Endometrium (tissue), 2 donors: Measurements from ENCODE around the gene ANXA3.
A peak's percentile ranks its signal among the peaks of the same experiment; 100 is the strongest.
"Not testable (repeated sequence)": the region's sequence is repeated elsewhere in the genome, so short reads cannot be mapped to it uniquely, and the experiment has no call there.

ENCODE experiments used
- FAIRE-seq: peaks from 2 replicates; lab custom pipeline; 2012; peaks lifted over from hg19 to GRCh38; lab: Jason Lieb, UNC
- donor health status: control.
- donor health status: control.

The ANXA3 gene

GRCh38 chr4:78551420-78552351 lies at the start of gene ANXA3:
ANXA3 (plus strand) TSS chr4:78551770; CDS start chr4:78554474, 2,704 bp downstream.
- no peak for FAIRE-seq

- not testable (repeated sequence) for FAIRE-seq
These were observed 45.3 kb upstream of the ANXA3 start for GRCh38 chr4:78506260-78506659.

GRCh38 chr4:78509043-78509442 lies 42.5 kb upstream of the ANXA3 start:
- no peak for FAIRE-seq

DNA sequence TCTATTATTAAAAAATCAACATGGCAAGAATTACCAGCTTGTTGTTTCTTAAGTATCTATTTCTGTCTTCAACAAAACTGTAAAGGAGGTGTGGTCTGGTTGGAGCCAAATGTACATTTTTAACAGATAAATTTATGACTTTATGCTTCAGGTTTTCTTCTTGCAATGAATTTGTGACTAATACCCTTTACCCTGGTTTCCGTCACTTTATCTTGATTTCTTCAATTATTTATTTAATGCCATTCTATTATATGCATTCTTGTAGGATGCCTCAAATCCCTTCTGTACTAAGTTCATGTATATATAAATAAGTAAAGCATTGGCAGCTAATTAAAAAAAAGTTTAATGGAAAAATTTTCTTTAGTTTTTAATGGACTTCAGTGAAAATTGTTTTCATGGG lies 41.5 kb upstream of the ANXA3 start:
- FAIRE-seq, result no peak

GRCh38 chr4:78510681-78511080 lies 40.9 kb upstream of the ANXA3 start:
- no peak for FAIRE-seq

- FAIRE-seq, result no peak
These were observed 39.1 kb upstream of the ANXA3 start for GRCh38 chr4:78512357-78512920.

DNA sequence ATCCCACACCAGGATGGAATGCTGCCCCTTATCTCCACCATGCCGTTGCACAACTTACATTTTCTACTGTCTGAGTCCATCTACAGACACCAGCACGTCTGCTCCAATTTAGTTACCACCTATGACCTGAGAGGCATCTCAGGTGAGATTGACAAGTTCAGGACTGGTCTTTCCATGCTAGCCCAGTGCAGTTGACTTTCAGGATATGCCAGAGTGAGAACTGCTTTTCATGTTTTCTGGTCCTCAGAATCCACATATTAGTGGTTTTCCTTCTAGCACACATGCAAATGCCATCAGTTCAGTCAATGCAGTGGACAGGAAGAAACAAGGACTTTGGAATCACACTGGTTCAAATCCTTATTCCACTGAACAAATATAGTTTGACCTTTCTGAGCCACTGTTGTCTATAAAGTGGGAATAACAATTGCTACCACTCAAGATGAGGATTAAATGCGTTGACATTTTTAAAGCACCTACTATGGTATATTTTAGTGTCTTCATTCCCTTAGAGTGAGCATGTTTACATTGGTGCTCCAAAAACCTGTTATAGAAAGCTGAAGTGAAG lies 38.1 kb upstream of the ANXA3 start:
- no peak for FAIRE-seq

GRCh38 chr4:78517050-78517652 lies 34.4 kb upstream of the ANXA3 start:
- peak; percentile 95 for FAIRE-seq

- FAIRE-seq, result no peak
These were observed 33.0 kb upstream of the ANXA3 start for GRCh38 chr4:78518561-78518960.

GRCh38 chr4:78519962-78520361 lies 31.6 kb upstream of the ANXA3 start:
- FAIRE-seq, result no peak

DNA sequence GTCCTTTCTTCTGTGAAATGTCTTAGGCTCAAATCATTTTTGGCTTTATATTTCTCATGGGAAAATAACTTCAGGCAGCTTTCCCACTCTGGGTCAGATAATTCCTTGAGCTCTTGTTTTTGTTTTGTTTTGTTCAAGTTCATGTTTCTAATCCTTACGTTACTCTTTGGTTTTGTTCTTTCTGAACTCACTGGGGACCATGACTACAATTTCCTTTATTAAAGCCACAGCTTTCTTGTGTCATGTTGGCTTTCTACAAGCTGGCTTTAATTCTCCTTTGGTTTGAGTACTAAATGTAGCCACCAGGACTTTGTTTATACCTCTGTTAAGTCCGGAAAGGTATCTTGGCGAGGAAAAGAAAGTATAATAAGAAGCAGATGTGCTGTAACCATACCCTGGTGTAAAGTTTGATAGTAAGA lies 30.8 kb upstream of the ANXA3 start:
- FAIRE-seq, result peak; percentile 74

- no peak for FAIRE-seq
These were observed 27.6 kb upstream of the ANXA3 start for GRCh38 chr4:78524009-78524408.

DNA sequence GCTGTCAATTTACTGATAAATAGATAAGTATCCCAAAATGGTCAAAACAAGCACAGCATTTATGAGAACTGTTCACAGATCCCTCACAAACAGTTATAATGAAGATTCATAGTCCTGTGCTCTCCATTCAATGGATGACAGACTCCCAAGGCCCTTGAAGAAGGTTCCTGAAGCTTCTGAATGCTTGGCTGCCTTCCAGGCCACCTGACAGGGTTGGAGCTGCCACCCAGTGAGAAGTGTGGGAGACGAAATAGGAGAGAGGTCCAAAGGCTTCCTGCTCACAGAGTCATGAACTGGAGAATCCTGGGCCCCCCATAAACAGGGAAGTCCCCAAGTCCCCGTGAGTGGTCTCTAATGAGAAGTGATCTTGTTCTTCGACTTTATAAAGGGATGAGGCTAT lies 26.0 kb upstream of the ANXA3 start:
- FAIRE-seq, result no peak

DNA sequence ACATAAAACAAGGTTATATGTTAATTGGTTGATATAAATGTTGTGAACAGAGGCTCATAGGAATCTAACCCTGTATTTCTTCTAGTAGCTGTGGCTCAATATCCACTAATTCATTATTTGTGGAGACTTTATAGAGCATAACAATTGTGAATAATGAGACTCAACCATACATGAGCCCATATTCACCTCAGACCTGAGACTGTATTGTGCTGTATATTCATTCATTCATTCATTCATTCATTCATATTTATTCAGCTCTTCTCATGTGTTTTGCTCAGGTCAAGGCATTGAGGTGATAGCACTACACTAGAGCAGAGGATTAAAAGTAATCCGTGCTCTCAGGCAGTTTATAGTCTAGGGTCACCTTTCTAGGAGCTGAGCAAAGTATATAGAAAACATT lies 24.5 kb upstream of the ANXA3 start:
- no peak for FAIRE-seq

DNA sequence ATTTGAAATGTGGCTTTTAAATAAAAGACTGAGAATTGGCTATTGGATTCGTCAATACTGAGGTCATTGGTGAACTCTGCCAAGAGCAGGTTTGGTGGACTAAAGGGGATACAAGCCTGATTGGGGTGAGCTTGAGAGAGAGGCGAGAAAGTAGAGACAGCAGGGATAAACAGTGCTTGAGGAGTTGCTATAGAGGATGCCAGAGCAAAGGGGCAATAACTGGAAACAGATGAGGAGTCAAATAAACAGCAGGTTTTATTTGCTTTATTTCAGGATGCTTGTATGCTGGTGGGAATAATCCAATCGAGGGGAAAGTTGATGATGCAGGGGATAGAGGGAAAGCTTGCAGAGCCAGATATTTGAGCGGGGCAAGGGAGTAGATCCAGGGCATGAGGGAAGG lies 24.0 kb upstream of the ANXA3 start:
- FAIRE-seq, result no peak

DNA sequence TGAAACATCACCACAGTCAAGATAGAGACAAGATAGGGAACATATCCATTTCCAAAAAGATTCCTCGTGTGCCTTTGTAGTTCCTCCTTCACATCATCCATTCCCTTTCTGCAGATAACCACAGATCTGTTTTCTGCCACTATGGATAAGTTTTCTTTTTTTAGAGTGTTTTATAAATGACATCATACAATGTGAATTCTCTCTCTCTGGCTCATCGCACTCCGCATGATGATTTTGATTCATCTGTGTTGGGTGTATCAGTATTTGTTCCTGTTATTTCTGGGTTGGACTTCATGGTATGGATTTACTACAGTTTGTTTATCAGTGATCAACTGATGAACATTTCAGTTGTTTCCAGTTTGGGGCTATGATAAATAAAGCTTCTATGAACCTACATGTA lies 23.2 kb upstream of the ANXA3 start:
- FAIRE-seq, result no peak

DNA sequence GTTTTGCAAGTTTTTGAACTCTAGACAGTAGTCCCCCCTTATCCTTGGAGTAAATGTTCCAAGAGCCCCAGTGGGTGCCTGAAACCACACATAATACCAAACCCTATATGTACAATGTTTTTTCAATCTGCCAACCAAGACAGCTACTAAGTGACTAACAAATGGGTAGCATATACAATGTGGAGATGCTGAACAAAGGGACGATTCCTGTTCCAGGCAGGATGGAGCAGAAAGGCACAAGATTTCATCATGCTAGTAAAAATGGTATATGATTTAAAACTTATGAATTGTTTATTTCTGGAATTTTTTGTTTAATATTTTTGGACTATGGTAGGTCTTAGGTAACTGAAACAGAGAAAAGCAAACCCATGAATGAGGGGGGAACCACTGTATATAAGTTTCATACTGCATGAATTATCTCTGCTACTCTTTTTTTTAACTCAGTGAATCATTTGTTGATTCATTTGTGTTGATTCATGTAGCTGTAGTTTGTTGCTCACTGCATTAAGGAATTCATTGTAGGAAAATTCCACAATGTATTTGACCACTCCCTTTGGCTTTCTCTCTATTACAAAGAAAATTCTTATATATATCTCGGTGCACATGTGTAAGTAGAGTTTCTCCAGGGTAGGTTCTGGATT lies 21.9 kb upstream of the ANXA3 start:
- FAIRE-seq, result no peak

- FAIRE-seq, result no peak
These were observed 19.5 kb upstream of the ANXA3 start for GRCh38 chr4:78532046-78532445.

DNA sequence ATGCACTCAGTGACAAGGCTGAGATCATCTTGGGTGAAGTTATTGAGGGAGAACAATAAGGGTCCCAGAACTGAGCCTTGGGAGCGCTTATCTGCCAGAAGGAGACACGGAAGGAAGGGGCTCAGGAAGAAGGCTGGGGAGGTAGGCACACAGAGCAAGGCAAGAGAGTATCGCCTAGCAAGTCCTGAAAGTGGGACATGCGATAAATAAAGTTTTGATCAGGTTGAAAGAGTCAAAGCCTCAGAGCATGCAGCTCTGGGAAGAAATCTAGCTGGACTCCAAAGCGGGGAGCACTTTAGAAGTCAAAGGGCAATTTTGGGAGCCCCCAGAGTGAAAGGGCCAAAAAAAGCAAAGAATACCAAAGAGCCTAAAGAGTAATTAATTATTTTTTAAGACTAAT lies 17.7 kb upstream of the ANXA3 start:
- no peak for FAIRE-seq

- FAIRE-seq, result no peak
These were observed 17.1 kb upstream of the ANXA3 start for GRCh38 chr4:78534286-78534955.

DNA sequence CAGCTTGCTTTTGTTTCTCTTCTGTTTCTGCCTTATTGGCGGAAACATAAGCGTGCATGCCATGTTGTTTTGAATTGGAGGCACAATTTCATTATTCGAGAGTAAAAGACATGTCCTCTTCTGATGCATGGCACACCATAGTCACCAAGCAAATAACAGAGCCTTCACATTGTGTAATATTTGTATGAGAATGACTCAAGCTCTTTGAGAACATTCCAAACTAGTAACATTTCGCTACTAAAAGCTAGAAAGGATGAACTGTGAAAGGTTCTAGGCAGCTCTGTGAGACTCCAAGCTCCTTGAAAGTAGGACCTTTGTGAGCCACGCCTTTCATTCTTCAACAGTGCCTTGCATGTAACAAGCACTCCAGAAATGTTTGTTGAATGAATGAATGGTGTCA lies 9.2 kb upstream of the ANXA3 start:
- no peak for FAIRE-seq
